Measurements from ENCODE around the gene ADAMTSL2. TPM values are rescaled to one million over a fixed set of nuclear protein-coding genes. Genes with fewer than 3 reads are reported as not detected.

ADAMTSL2 gene
- total RNA-seq, 2 experiments from 2014 or later, result 0.11 to 0.25 TPM

- no peak for TF ChIP-seq CTCF (IDR thresholded peaks at IDR 0.05)
- intact Hi-C loops (cut with micrococcal nuclease), result no loop called here
- H3K9me3 Mint-ChIP-seq, result no peaks in the 10 kb centered on the region
- no peaks in the 10 kb centered on the region for H3K36me3 Mint-ChIP-seq (ENCODE audit: low read depth)
- H3K4me3 Mint-ChIP-seq, result no peak overlapping the region
- DNase-seq (no peak), ATAC-seq (no peak)
- ChIA-PET POLR2A (no interaction called here), CTCF (no interaction called here)
- H3K4me1 Mint-ChIP-seq (ENCODE audit: low read depth), result peaks cover 23% of the 10 kb centered on the region
- H3K27ac Mint-ChIP-seq, result no peak overlapping the region
- no peaks in the 10 kb centered on the region for H3K27me3 Mint-ChIP-seq
These were observed 22.9 kb upstream of the ADAMTSL2 start for GRCh38 chr9:133511607-133512006.

- TF ChIP-seq CTCF (IDR thresholded peaks at IDR 0.05), result no peak
- POLR2A ChIA-PET, result no interaction called here
- Mint-ChIP-seq H3K36me3 (ENCODE audit: low read depth) (no peaks in the 10 kb centered on the region), H3K27me3 (no peaks in the 10 kb centered on the region), H3K27ac (no peak overlapping the region), H3K4me3 (no peak overlapping the region), H3K9me3 (no peaks in the 10 kb centered on the region), H3K4me1 (ENCODE audit: low read depth) (peaks cover 23% of the 10 kb centered on the region)
- ATAC-seq, result no peak
- intact Hi-C loops (cut with micrococcal nuclease), result no loop called here
- CTCF ChIA-PET, result no interaction called here
- DNase-seq, result no peak
These were observed 22.0 kb upstream of the ADAMTSL2 start for GRCh38 chr9:133512253-133513213.

- H3K4me3 Mint-ChIP-seq, result no peak overlapping the region
- DNase-seq, result no peak
- peaks cover 15% of the 10 kb centered on the region for H3K4me1 Mint-ChIP-seq (ENCODE audit: low read depth)
- intact Hi-C loops (cut with micrococcal nuclease), result no loop called here
- ChIA-PET CTCF (no interaction called here), POLR2A (no interaction called here)
- H3K27me3 Mint-ChIP-seq, result no peaks in the 10 kb centered on the region
- H3K36me3 Mint-ChIP-seq (ENCODE audit: low read depth), result no peaks in the 10 kb centered on the region
- no peak for TF ChIP-seq CTCF (IDR thresholded peaks at IDR 0.05)
- no peak for ATAC-seq
- H3K9me3 Mint-ChIP-seq, result no peaks in the 10 kb centered on the region
- no peak overlapping the region for H3K27ac Mint-ChIP-seq
These were observed 21.0 kb upstream of the ADAMTSL2 start for GRCh38 chr9:133513214-133514100.

GRCh38 chr9:133514460-133515239 lies 19.9 kb upstream of the ADAMTSL2 start:
- TF ChIP-seq CTCF (IDR thresholded peaks at IDR 0.05), result no peak
- intact Hi-C loops (cut with micrococcal nuclease), result no loop called here
- no peaks in the 10 kb centered on the region for H3K36me3 Mint-ChIP-seq (ENCODE audit: low read depth)

More at GRCh38 chr9:133514460-133515239, 19.9 kb upstream of the ADAMTSL2 start:
- no peak for ATAC-seq
- POLR2A ChIA-PET, result no interaction called here
- Mint-ChIP-seq H3K27ac (no peak overlapping the region), H3K27me3 (no peaks in the 10 kb centered on the region), H3K4me1 (ENCODE audit: low read depth) (peaks cover 5% of the 10 kb centered on the region), H3K9me3 (no peaks in the 10 kb centered on the region), H3K4me3 (no peak overlapping the region)
- DNase-seq, result no peak
- CTCF ChIA-PET, result no interaction called here

Data from activated CD8-positive, alpha-beta T cell treated with anti-CD3 and anti-CD28 coated beads for 36 hours (primary cell).